ENCODE results near the gene RNF151.

RNF151 gene

GRCh38 chr16:1976951-1977874 is 10.6 kb downstream of the RNF151 start:
- no peak for DNase-seq (ENCODE audit: low spot score)

GRCh38 chr16:1977875-1978268 is 11.2 kb downstream of the RNF151 start:
- DNase-seq (ENCODE audit: low spot score), result no peak

- DNase-seq (ENCODE audit: low spot score), result no peak
Observed at GRCh38 chr16:1978476-1979120, 11.9 kb downstream of the RNF151 start.

GRCh38 chr16:1979271-1980029 is 12.8 kb downstream of the RNF151 start:
- DNase-seq (ENCODE audit: low spot score), result no peak

DNA sequence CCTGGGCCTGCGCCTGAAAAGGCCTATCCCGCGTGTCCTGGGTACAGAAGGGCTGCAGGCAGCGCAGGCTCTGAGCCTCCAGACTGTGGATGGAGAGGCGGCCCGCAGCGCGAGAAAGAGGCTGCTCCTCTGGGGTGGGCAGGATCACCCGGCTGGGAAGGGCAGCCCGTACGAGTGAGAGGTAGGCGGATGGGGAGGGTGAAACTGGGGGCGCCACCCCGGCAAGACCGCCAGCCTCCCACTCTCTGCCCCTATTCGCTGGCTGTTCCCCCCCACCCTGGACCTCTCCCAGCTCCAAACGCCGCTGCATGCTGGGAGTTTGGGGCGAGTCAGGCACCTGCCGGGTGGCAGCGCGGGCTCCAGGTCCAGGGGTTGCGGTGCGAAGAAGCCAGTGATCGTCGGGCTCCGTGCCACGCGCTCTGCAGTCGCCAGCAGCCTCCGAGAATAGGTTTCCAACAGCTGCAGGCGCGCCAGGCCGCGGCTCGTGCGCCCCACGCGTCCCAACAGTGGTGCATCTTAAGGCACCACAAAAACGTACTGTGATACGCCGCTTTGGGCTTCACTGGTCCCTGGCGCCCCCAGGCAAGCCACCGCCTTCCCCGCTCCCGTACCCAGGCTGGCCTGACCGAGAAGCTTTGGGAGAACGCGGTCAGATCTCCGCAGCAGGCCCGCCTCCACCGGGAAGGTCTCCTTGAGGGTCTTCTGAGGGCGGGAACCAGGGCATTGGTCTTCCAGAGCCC is 13.5 kb downstream of the RNF151 start:
- DNase-seq (ENCODE audit: low spot score), result no peak

- DNase-seq (ENCODE audit: low spot score), result no peak
Observed at GRCh38 chr16:1980770-1981087, 14.1 kb downstream of the RNF151 start.

DNA sequence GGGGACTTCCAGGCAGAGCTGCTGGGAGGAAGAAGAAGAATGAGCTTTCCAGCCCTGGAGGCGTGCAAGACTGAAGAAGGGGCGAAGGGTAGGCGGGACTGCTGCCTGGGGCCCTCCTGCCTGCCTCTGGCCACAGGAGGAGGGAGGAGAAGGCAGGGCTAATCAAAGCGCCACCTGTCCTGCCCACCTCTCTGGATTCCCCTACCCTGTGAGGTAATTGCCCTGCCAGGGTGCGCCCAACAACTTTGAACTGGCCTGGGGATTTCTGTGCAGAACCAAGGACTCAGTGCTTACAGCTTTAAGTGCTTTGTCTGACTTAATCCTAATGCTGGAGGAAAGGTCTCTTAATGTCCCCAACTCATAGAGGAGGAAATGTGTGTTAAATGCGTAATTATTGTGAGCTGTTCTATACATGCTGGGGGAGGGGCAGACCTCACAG is 14.8 kb downstream of the RNF151 start, which contains the start of gene NOXO1:
Gene NOXO1, minus strand, starts transcription at position 72 of the 439 bp plus-strand sequence. CDS start 290 bp downstream, outside the sequence.
- no peak for DNase-seq (ENCODE audit: low spot score)

GRCh38 chr16:1982013-1982433 is 15.4 kb downstream of the RNF151 start:
- no peak for DNase-seq (ENCODE audit: low spot score)

DNA sequence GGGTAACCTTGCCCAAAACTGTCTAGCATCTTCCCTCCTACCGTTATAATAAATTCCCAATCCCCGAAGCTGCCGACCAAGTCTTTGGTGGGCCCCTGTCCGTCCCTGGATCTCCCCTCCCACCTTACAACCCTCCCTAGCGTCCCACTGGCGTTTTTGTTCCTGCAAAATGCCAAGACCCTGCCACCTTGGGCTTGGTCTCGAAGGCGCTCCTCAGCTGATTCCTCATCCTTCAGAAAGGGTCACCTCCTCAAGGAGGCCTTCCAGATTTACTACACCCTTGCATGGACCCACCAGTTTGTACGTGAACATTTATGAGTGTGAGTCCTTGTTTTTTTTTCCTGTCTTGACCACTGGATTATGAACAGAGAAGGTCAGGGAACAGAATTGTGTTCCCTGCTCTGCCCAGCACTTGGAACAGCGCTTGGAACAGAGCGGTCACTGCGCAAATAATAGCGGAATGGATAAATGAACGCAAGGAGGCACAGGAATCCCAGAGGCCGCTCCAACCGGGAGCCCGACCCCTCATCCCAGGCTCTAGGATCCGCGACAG is 16.4 kb downstream of the RNF151 start:
- no peak for DNase-seq (ENCODE audit: low spot score)

- DNase-seq (ENCODE audit: low spot score), result peak; percentile 92
Observed at GRCh38 chr16:1983544-1984346, 17.1 kb downstream of the RNF151 start, which contains the start of gene GFER. Gene GFER (plus strand): TSS chr16:1984193. CDS start chr16:1984219, 26 bp downstream.

DNA sequence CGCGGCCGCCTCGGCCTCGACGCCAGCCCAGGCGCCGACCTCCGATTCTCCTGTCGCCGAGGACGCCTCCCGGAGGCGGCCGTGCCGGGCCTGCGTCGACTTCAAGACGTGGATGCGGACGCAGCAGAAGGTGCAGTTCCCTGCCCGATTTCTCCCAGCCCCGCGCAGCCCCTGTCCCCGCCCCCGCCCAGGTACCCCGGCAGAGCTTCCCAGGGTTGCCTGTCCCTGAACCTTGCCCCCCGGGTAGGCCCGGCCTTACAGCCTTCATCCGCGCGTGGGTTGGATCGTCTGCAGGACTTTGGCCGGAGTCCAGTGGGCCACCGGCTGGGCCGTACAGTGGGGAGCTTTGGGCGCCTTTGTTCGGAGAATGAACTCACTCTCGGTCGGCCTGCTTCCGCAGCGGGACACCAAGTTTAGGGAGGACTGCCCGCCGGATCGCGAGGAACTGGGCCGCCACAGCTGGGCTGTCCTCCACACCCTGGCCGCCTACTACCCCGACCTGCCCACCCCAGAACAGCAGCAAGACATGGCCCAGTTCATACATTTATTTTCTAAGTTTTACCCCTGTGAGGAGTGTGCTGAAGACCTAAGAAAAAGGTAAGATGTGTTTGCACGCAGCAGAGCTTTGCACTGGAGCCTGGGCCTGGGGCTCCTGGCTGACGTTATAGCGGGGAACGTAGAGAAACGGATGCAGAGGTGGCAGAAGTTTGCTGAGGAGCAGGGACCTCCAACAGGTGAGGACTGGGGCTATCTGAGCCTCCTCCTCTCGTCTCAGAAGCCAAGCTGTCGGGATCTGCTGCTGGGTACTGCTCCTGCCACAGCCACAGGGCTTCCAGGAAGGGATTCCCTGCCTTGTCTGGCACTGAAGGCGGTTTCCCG is 17.9 kb downstream of the RNF151 start:
- DNase-seq (ENCODE audit: low spot score), result no peak

DNA sequence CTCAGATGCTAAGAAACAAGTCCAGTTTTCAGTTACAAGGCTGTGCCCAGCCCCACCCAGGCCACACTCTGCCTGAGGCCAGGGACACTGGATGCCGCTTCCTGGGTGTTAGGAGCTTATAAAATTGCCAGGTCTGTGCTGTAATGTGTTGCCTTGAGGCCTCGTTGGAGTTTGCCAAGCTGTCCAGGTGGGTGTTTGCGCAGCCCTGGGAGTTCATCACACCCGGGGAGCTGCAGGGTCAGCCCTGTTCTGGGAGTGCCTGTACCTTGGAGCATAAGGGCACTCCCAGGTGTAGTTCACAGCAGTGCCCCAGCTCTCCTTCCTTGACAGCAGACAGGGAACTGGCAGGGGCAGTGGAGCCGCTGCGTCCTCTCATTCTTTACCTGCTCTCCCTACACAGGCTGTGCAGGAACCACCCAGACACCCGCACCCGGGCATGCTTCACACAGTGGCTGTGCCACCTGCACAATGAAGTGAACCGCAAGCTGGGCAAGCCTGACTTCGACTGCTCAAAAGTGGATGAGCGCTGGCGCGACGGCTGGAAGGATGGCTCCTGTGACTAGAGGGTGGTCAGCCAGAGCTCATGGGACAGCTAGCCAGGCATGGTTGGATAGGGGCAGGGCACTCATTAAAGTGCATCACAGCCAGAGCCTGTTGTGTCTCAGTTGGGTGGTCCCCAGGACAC is 19.0 kb downstream of the RNF151 start:
- no peak for DNase-seq (ENCODE audit: low spot score)

GRCh38 chr16:1987198-1987597 is 20.5 kb downstream of the RNF151 start:
- DNase-seq (ENCODE audit: low spot score), result no peak

GRCh38 chr16:1989209-1990100 is 22.8 kb downstream of the RNF151 start, which contains the start of gene SYNGR3:
Gene SYNGR3 (plus strand): TSS chr16:1989970. CDS start chr16:1990103, 133 bp downstream.
- DNase-seq (ENCODE audit: low spot score), result no peak

GRCh38 chr16:1990101-1990350 is 23.4 kb downstream of the RNF151 start:
- no peak for DNase-seq (ENCODE audit: low spot score)

DNA sequence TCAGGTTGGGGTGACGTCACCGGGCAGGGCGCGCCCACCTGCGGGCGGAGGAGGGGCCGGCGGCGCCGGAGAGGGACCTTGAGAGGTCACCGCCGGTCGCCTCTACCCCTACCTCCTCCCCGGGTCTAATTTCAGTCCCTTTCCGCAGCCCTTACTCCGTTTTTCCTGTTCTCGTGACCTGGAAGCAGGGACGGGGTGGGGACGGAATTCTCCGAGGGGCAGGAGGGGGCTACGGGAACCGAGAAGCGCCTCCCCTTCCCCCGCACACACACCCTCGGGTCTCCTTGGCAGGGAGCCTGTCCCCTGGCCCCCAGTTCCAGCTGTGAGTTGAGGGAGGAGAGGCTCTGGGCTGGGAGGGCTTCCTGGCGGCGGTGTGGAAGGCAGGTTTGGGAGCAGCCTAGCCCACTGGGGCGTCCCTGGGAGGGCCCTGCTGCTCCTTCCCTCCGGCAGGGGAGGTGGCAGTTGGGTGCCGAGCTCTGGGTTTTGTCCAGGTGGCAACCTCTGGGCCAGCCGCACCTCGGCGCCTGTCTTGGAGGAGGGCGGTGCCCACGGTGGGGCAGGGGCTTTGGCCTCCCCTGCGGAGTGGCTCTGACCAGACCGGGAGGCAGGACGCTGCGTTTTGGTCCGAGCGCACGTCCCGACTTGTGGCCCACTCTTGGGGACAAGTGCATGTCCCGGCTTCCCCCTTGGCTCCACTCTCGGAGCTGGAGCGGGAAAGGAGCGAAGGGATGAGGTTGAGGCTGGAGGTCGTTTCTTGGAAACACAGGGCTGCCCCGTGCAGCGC is 23.9 kb downstream of the RNF151 start:
- no peak for DNase-seq (ENCODE audit: low spot score)

- DNase-seq (ENCODE audit: low spot score), result no peak
Observed at GRCh38 chr16:1991135-1991551, 24.5 kb downstream of the RNF151 start.

Data from SK-N-DZ (cell line).